HL-60 (cell line): Measurements from ENCODE around the gene HTT-AS.

Experiments
- GABPA ChIP-seq: IDR thresholded peaks from 2 replicates; pipeline ENCODE4 v1.6.1; 2012; ENCODE audit warnings: low read depth
- POLR2AphosphoS5 ChIP-seq: IDR thresholded peaks from 2 replicates; pipeline ENCODE4 v1.6.1; 2012; ENCODE audit warnings: low read depth
- TF ChIP-seq, protein P1 (sequence below): IDR thresholded peaks from one replicate; pipeline ENCODE4 v1.5.1; 2011; ENCODE audit warnings: low read length, control low read depth, inconsistent platforms; ENCODE audit not compliant: insufficient read depth

DNA sequence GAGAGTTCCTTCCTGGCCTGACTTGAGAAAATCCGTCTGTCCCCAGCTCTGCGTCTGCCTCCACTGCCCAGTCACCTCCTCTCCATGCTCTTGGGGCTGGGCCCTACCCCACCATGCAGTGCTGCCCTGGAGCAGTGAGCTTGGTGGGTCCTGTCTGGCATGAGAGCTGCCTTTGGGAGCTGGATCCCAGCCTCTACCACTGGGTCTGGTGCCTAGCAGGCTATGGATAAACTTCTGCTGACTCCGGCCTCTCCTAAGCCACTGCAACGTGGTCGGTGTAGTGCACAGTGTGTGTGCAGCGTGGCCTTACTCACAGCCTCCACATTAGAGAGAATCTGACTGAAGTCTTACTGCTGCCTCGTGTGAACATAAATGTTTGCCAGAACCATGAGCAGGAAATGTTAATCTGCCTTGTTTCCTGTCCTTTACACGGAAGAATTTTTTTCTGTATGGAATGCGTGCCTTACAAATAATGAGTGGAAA lies 47.8 kb upstream of the HTT-AS start:
- TF ChIP-seq, protein P1, sequence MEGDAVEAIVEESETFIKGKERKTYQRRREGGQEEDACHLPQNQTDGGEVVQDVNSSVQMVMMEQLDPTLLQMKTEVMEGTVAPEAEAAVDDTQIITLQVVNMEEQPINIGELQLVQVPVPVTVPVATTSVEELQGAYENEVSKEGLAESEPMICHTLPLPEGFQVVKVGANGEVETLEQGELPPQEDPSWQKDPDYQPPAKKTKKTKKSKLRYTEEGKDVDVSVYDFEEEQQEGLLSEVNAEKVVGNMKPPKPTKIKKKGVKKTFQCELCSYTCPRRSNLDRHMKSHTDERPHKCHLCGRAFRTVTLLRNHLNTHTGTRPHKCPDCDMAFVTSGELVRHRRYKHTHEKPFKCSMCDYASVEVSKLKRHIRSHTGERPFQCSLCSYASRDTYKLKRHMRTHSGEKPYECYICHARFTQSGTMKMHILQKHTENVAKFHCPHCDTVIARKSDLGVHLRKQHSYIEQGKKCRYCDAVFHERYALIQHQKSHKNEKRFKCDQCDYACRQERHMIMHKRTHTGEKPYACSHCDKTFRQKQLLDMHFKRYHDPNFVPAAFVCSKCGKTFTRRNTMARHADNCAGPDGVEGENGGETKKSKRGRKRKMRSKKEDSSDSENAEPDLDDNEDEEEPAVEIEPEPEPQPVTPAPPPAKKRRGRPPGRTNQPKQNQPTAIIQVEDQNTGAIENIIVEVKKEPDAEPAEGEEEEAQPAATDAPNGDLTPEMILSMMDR, result no peak
- TF ChIP-seq GABPA, result no peak
- TF ChIP-seq POLR2AphosphoS5, result no peak
